HepG2 (cell line): ENCODE measurements around the gene RAB2B. TPM values are rescaled to one million over a fixed set of nuclear protein-coding genes. Genes with fewer than 3 reads are reported as not detected.

Experiments
- CREB1 ChIP-seq, 2 experiments: fragments of 450-650 bp in 1 of 2; IDR thresholded peaks; 2 replicates each; pipeline ENCODE4 v1.6.1; 2016 to 2017; ENCODE audit warnings: control low read depth in 1 of 2, mild to moderate bottlenecking in 1 of 2, missing compliant biosample characterization in 1 of 2, missing genetic modification characterization in 1 of 2
- ESRRA ChIP-seq: sonication (generic); formaldehyde crosslinking; IDR thresholded peaks from 2 replicates; pipeline ENCODE4 v1.5.1; 2020; ENCODE audit warnings: mild to moderate bottlenecking, low read depth, missing genetic modification reagents
- NFE2L1 ChIP-seq: sonication (generic); formaldehyde crosslinking; IDR thresholded peaks from 2 replicates; pipeline ENCODE4 v1.4.0; 2020; ENCODE audit warnings: missing genetic modification reagents, mild to moderate bottlenecking, borderline replicate concordance
- POGZ ChIP-seq: sonication (generic); formaldehyde crosslinking; IDR thresholded peaks from 2 replicates; pipeline ENCODE4 v1.4.0; 2020; ENCODE audit warnings: mild to moderate bottlenecking, missing genetic modification reagents
- SATB2 ChIP-seq: sonication (generic); formaldehyde crosslinking; IDR thresholded peaks from 2 replicates; pipeline ENCODE4 v1.5.0; 2020; ENCODE audit warnings: missing genetic modification reagents
- TARDBP ChIP-seq: sonication (generic); formaldehyde crosslinking; IDR thresholded peaks from 2 replicates; pipeline ENCODE4 v1.8.0; 2022; ENCODE audit warnings: mild to moderate bottlenecking, missing genetic modification reagents
- ZFY ChIP-seq: sonication (generic); formaldehyde crosslinking; IDR thresholded peaks from 2 replicates; pipeline ENCODE4 v1.4.0; 2020; ENCODE audit warnings: missing genetic modification reagents
- ZNF225 ChIP-seq: sonication (generic); formaldehyde crosslinking; IDR thresholded peaks from 2 replicates; pipeline ENCODE4 v1.4.0; 2020; ENCODE audit warnings: mild to moderate bottlenecking, missing genetic modification reagents
- ZNF317 ChIP-seq: sonication (generic); formaldehyde crosslinking; IDR thresholded peaks from 2 replicates; pipeline ENCODE4 v1.5.0; 2020; ENCODE audit warnings: mild to moderate bottlenecking, missing genetic modification reagents
- ZNF432 ChIP-seq: sonication (generic); formaldehyde crosslinking; IDR thresholded peaks from 2 replicates; pipeline ENCODE4 v1.5.0; 2020; ENCODE audit warnings: missing genetic modification reagents, mild to moderate bottlenecking, borderline replicate concordance
- ZNF614 ChIP-seq: IDR thresholded peaks from 2 replicates; pipeline ENCODE4 v1.6.1; 2018; ENCODE audit warnings: missing biosample characterization, missing genetic modification reagents, inconsistent platforms, borderline replicate concordance
- ZNF878 ChIP-seq: sonication (generic); formaldehyde crosslinking; IDR thresholded peaks from 2 replicates; pipeline ENCODE4 v1.8.1; 2023; ENCODE audit warnings: mild to moderate bottlenecking, missing genetic modification reagents, moderate library complexity
- polyA plus RNA-seq, 8 experiments: library from polyadenylated mRNA; depleted of rRNA in 3 of 8; stranded (reverse) in 7 of 8; unstranded in 1 of 8; fragments of >200 nt; fragmentation: Illumina TruSeq in 4 of 8; extraction: Trizol in 4 of 8; gene quantifications; 2 replicates each; pipeline versions ENCODE4 v1.2.1 to v1.2.3, GENCODE V29; 2011 to 2016; ENCODE audit warnings: low read depth in 4 of 8, missing spikeins in 1 of 8, mixed read lengths in 1 of 8; ENCODE audit not compliant: insufficient read depth in 1 of 8
- total RNA-seq, 5 experiments: library from RNA; depleted of rRNA; stranded (reverse); fragments of >200 nt; fragmentation: Illumina TruSeq; extraction: Trizol; gene quantifications; 2 replicates each; pipeline ENCODE4 v1.2.3, GENCODE V29; 2016; ENCODE audit warnings: low read depth in 1 of 5
- TF ChIP-seq, protein P1 (sequence below): sonication (generic); formaldehyde crosslinking; conservative IDR thresholded peaks from 2 replicates; pipeline ENCODE4 v1.4.0; 2020; ENCODE audit warnings: missing genetic modification reagents
- TF ChIP-seq, protein P2 (sequence below): sonication (generic); formaldehyde crosslinking; IDR thresholded peaks from 2 replicates; pipeline ENCODE4 v1.8.1; 2022; ENCODE audit warnings: low read depth, mild to moderate bottlenecking, missing genetic modification reagents
- TF ChIP-seq, protein P3 (sequence below): sonication (generic); formaldehyde crosslinking; IDR thresholded peaks from 2 replicates; pipeline ENCODE4 v1.4.0; 2020; ENCODE audit warnings: missing genetic modification reagents
- TF ChIP-seq, protein P4 (sequence below): sonication (generic); formaldehyde crosslinking; IDR thresholded peaks from 2 replicates; pipeline ENCODE4 v1.4.0; 2020; ENCODE audit warnings: low read depth, missing genetic modification reagents
- TF ChIP-seq, protein P5 (sequence below): sonication (generic); formaldehyde crosslinking; IDR thresholded peaks from 2 replicates; pipeline ENCODE4 v1.5.0; 2020; ENCODE audit warnings: missing genetic modification reagents, mild to moderate bottlenecking, borderline replicate concordance

The RAB2B gene
- total and polyA plus RNA-seq, 2 of the 13 experiments (the other 11 are each of a cell fraction or from before 2014, with no cell fraction given) = 36.0 to 60.6 TPM

DNA sequence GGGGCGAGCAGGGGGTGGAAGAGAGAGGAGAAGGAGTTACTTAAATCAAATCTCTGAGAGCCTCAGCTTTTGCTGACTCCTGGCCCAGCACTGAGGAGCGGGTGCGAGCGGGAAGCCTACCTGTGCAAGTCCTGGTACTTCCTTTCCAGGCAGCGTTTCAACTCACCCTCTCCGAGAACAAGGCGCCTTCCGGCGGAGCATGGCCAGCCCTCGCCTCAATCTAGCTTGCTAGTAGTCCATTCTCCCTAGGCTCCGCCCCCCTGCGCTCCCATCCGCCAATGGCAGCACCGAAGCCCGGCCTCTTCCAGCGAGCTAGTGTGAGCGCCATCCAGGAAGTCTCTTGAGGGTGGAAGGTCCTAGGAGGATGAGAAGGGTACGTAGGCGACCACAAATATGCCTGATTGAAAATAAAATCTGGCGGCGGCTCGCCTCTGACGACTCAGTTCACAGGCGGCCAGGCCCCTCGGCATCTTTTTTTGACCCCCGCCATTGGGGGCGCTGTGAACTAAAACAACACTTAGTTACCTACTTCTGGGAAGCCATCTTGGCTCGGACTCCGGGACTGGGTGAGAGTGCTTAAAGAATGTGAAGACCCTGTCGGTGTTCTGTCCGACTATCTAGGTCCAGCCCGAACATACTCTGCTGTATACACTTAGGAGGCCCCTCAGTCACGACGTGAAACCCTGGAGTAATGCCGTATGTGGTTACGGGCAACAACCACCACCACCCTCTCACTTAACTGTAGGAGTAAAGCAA lies 20.7 kb downstream of the RAB2B start, which contains the start of gene CHD8 (continued):
- TF ChIP-seq, protein P1, sequence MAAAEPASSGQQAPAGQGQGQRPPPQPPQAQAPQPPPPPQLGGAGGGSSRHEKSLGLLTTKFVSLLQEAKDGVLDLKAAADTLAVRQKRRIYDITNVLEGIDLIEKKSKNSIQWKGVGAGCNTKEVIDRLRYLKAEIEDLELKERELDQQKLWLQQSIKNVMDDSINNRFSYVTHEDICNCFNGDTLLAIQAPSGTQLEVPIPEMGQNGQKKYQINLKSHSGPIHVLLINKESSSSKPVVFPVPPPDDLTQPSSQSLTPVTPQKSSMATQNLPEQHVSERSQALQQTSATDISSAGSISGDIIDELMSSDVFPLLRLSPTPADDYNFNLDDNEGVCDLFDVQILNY = no peak
- TF ChIP-seq ZFY (CRISPR knock-in tag) = peak; percentile 91
- 0 out of 2 replicates have a peak, but pooled peaks have one; percentile 58 for TF ChIP-seq ZNF878 (CRISPR knock-in tag)
- TF ChIP-seq NFE2L1 (CRISPR knock-in tag) = no peak; the same call in 1 of the 2 replicates
- TF ChIP-seq TARDBP (CRISPR knock-in tag) = peak; percentile 96
- TF ChIP-seq POGZ (CRISPR knock-in tag) = peak; percentile 95
- TF ChIP-seq, protein P2, sequence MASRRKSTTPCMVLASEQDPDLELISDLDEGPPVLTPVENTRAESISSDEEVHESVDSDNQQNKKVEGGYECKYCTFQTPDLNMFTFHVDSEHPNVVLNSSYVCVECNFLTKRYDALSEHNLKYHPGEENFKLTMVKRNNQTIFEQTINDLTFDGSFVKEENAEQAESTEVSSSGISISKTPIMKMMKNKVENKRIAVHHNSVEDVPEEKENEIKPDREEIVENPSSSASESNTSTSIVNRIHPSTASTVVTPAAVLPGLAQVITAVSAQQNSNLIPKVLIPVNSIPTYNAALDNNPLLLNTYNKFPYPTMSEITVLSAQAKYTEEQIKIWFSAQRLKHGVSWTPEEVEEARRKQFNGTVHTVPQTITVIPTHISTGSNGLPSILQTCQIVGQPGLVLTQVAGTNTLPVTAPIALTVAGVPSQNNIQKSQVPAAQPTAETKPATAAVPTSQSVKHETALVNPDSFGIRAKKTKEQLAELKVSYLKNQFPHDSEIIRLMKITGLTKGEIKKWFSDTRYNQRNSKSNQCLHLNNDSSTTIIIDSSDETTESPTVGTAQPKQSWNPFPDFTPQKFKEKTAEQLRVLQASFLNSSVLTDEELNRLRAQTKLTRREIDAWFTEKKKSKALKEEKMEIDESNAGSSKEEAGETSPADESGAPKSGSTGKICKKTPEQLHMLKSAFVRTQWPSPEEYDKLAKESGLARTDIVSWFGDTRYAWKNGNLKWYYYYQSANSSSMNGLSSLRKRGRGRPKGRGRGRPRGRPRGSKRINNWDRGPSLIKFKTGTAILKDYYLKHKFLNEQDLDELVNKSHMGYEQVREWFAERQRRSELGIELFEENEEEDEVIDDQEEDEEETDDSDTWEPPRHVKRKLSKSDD (CRISPR knock-in tag) = peak; percentile 96
- no peak for TF ChIP-seq ZNF432 (CRISPR knock-in tag)
- peak; percentile 81 for TF ChIP-seq CREB1 (IDR thresholded peaks at IDR 0.05)
- peak; percentile 94; the same call in 1 of the 2 replicates for TF ChIP-seq CREB1 (CRISPR knock-in tag; IDR thresholded peaks at IDR 0.05)
- TF ChIP-seq, protein P3, sequence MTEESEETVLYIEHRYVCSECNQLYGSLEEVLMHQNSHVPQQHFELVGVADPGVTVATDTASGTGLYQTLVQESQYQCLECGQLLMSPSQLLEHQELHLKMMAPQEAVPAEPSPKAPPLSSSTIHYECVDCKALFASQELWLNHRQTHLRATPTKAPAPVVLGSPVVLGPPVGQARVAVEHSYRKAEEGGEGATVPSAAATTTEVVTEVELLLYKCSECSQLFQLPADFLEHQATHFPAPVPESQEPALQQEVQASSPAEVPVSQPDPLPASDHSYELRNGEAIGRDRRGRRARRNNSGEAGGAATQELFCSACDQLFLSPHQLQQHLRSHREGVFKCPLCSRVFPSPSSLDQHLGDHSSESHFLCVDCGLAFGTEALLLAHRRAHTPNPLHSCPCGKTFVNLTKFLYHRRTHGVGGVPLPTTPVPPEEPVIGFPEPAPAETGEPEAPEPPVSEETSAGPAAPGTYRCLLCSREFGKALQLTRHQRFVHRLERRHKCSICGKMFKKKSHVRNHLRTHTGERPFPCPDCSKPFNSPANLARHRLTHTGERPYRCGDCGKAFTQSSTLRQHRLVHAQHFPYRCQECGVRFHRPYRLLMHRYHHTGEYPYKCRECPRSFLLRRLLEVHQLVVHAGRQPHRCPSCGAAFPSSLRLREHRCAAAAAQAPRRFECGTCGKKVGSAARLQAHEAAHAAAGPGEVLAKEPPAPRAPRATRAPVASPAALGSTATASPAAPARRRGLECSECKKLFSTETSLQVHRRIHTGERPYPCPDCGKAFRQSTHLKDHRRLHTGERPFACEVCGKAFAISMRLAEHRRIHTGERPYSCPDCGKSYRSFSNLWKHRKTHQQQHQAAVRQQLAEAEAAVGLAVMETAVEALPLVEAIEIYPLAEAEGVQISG (CRISPR knock-in tag) = peak; percentile 98
- TF ChIP-seq SATB2 (CRISPR knock-in tag) = 0 out of 2 replicates have a peak, but pooled peaks have one; percentile 31
- TF ChIP-seq, protein P4, sequence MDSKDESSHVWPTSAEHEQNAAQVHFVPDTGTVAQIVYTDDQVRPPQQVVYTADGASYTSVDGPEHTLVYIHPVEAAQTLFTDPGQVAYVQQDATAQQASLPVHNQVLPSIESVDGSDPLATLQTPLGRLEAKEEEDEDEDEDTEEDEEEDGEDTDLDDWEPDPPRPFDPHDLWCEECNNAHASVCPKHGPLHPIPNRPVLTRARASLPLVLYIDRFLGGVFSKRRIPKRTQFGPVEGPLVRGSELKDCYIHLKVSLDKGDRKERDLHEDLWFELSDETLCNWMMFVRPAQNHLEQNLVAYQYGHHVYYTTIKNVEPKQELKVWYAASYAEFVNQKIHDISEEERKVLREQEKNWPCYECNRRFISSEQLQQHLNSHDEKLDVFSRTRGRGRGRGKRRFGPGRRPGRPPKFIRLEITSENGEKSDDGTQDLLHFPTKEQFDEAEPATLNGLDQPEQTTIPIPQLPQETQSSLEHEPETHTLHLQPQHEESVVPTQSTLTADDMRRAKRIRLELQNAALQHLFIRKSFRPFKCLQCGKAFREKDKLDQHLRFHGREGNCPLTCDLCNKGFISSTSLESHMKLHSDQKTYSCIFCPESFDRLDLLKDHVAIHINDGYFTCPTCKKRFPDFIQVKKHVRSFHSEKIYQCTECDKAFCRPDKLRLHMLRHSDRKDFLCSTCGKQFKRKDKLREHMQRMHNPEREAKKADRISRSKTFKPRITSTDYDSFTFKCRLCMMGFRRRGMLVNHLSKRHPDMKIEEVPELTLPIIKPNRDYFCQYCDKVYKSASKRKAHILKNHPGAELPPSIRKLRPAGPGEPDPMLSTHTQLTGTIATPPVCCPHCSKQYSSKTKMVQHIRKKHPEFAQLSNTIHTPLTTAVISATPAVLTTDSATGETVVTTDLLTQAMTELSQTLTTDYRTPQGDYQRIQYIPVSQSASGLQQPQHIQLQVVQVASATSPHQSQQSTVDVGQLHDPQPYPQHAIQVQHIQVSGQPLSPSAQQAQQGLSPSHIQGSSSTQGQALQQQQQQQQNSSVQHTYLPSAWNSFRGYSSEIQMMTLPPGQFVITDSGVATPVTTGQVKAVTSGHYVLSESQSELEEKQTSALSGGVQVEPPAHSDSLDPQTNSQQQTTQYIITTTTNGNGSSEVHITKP (CRISPR knock-in tag) = peak; percentile 93
- TF ChIP-seq, protein P5, sequence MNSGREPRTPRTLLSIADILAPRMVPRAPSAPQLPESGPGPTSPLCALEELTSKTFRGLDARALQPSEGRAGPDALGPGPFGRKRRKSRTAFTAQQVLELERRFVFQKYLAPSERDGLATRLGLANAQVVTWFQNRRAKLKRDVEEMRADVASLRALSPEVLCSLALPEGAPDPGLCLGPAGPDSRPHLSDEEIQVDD = no peak; the same call in 1 of the 2 replicates
- 0 out of 2 replicates have a peak, but pooled peaks have one; percentile 18 for TF ChIP-seq ZNF225 (CRISPR knock-in tag)
- peak; percentile 84 for TF ChIP-seq ZNF317 (CRISPR knock-in tag)
- peak; percentile 28; the same call in 1 of the 2 replicates for TF ChIP-seq ESRRA (CRISPR knock-in tag)
- TF ChIP-seq ZNF614 (CRISPR knock-in tag) = peak; percentile 79; the same call in 1 of the 2 replicates
